Activated B cell treated with CpG ODN at 0.5 μM for 24 hours (primary cell): Measurements from ENCODE around the gene SERF2. TPM values are rescaled to one million over a fixed set of nuclear protein-coding genes. Genes with fewer than 3 reads are reported as not detected.

Experiments
- ATAC-seq: fragments of 200-7000 bp; cut with Tn5 transposase; one replicate; pipeline ENCODE4 v1.10.0; 2021; ENCODE audit warnings: low read depth, mild to moderate bottlenecking, moderate library complexity
- CTCF ChIA-PET: fragments of 350-600 bp; sonication (Branson Sonifier 250); formaldehyde crosslinking; loops from one replicate; lab custom pipeline; 2021; ENCODE audit warnings: antibody characterized with exemption; lab: Charles Lee
- POLR2A ChIA-PET: fragments of 350-600 bp; sonication (Branson Sonifier 250); formaldehyde crosslinking; loops from one replicate; lab custom pipeline; 2021; ENCODE audit warnings: antibody characterized with exemption; lab: Charles Lee
- DNase-seq: peaks from one replicate; pipeline ENCODE4 v3.0.0; 2022
- H3K27ac Mint-ChIP-seq: one replicate; pipeline ENCODE4 v1.8.0; 2020; ENCODE audit warnings: mixed read lengths
- H3K27me3 Mint-ChIP-seq: one replicate; pipeline ENCODE4 v1.8.0; 2021; ENCODE audit warnings: mixed read lengths
- H3K36me3 Mint-ChIP-seq: one replicate; pipeline ENCODE4 v1.8.0; 2021; ENCODE audit warnings: low read depth, mixed read lengths
- H3K4me1 Mint-ChIP-seq: one replicate; pipeline ENCODE4 v1.8.0; 2021; ENCODE audit warnings: mixed read lengths
- H3K4me3 Mint-ChIP-seq: one replicate; pipeline ENCODE4 v1.8.0; 2020; ENCODE audit warnings: mild to moderate bottlenecking, mixed read lengths
- H3K9me3 Mint-ChIP-seq: one replicate; pipeline ENCODE4 v1.8.0; 2020; ENCODE audit warnings: mixed read lengths
- CTCF ChIP-seq: fragments of 200-600 bp; IDR thresholded peaks from one replicate; pipeline ENCODE4 v1.8.0; 2022; ENCODE audit warnings: antibody characterized with exemption, mild to moderate bottlenecking
- intact Hi-C: fragments of 100-400 bp; cut with micrococcal nuclease; formaldehyde crosslinking; loops from one replicate; pipeline ENCODE4 v1.15.1; 2024
- total RNA-seq: library from RNA; stranded (reverse); gene quantifications from 2 replicates; pipeline ENCODE4 v1.2.3, GENCODE V29; 2022

SERF2 gene
- total RNA-seq, 1 donor from 2014 or later = 601 TPM

GRCh38 chr15:43772624-43773023 lies 19.5 kb upstream of the SERF2 start:
- ATAC-seq (no peak), DNase-seq (no peak)
- no peak for TF ChIP-seq CTCF
- ChIA-PET CTCF (no interaction called here), POLR2A (interaction anchor here (1.6 to 10.1 kb wide), 3 partner anchors 18 to 36 kb away, joined by 5 to 509 read pairs (median 14); partner anchors contain the start of genes HYPK, SERF2 and SERINC4)
- peaks cover 89% of the 10 kb centered on the region for H3K36me3 Mint-ChIP-seq
- intact Hi-C loops = no loop called here
- H3K27ac Mint-ChIP-seq = no peak overlapping the region
- H3K4me3 Mint-ChIP-seq = no peak overlapping the region
- peaks cover 42% of the 10 kb centered on the region for H3K4me1 Mint-ChIP-seq
- H3K9me3 Mint-ChIP-seq = no peaks in the 10 kb centered on the region
- H3K27me3 Mint-ChIP-seq = no peaks in the 10 kb centered on the region

- H3K36me3 Mint-ChIP-seq = peaks cover 76% of the 10 kb centered on the region
- TF ChIP-seq CTCF = no peak
- CTCF ChIA-PET = no interaction called here
- H3K27ac Mint-ChIP-seq = no peak overlapping the region
- H3K27me3 Mint-ChIP-seq = no peaks in the 10 kb centered on the region
- intact Hi-C loops = no loop called here
- DNase-seq (no peak), ATAC-seq (no peak)
- no peaks in the 10 kb centered on the region for H3K9me3 Mint-ChIP-seq
- no peak overlapping the region for H3K4me3 Mint-ChIP-seq
- peaks cover 52% of the 10 kb centered on the region for H3K4me1 Mint-ChIP-seq
- POLR2A ChIA-PET = interaction anchor here (0.6 to 10.1 kb wide), 3 partner anchors 8 to 35 kb away, joined by 3 to 509 read pairs (median 80); partner anchors contain the start of genes HYPK, SERF2 and SERINC4
Observed at GRCh38 chr15:43774062-43774461, 18.1 kb upstream of the SERF2 start.

DNA sequence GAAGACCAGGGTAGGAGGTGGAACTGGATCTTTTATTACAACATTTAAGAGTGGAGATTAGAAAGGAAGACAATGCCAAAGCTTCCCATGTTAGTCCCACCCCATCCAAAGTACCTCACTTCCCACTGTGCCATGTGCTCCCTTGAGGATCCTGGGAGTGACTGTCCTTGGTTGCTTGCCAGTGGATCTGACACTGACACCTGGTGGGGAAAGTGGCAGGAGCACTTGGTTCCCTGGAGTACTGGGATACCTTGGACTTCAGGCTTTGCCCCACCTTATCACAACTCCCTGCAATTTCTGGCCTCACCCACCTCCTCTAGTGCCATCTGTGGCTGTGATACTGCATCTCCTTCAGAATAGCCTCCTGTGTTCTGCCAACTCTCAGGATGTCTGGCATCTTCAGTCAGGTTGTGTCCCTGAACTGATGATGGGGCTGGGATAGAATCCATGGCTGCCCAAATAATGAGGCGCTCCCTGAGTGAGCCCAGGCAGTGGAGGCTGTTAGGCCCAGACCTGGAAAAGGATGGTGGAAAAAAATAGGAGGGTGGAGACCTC lies 16.6 kb upstream of the SERF2 start:
- Mint-ChIP-seq H3K9me3 (no peaks in the 10 kb centered on the region), H3K4me3 (peak overlapping the region; percentile 96), H3K27me3 (no peaks in the 10 kb centered on the region), H3K27ac (peak overlapping the region; percentile 96), H3K4me1 (peaks cover 46% of the 10 kb centered on the region), H3K36me3 (peaks cover 62% of the 10 kb centered on the region)
- TF ChIP-seq CTCF = no peak
- DNase-seq (no peak), ATAC-seq (no peak)
- CTCF ChIA-PET = interaction anchor here (2.4 kb wide), 1 partner anchor 52 kb away, joined by 8 read pairs; the partner anchor contains the start of gene WDR76
- intact Hi-C loops = no loop called here
- POLR2A ChIA-PET = interaction anchor here (0.6 to 10.1 kb wide), 13 partner anchors 10 to 936 kb away, joined by 3 to 509 read pairs (median 12); partner anchors contain the start of genes B2M, HYPK, MFAP1 and PATL2

DNA sequence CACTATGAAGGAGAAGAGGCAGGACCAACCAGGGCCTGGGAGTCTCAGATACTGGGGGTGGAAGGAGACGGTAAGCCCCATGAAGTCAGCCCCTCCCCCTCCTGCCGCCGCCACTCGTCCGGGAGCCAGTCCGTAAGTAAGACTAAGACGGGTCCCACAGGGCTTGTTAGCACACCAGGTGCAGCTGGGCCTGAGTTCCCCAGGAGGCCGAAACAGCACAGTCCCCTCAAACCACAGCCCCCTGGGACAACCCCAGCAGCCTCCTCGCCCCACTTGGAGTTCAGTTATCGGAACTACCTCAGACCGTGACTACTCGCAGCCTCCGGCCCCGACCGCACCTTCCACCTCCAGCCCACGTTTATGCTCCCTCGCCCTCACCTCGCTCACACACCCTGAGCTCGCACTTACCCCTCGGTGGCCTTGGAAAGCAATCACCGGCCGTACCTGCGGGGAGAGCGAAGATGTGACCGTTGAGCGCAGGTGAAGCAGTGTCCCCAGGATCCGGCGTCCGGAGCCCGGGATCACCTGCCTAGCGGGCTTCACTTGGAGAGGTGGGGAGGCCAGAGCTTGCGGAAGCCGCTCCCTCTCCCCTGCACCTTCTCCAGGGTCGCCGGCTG lies 15.9 kb upstream of the SERF2 start:
- H3K36me3 Mint-ChIP-seq = peaks cover 55% of the 10 kb centered on the region
- CTCF ChIA-PET = interaction anchor here (0.8 to 2.9 kb wide), 9 partner anchors 14 to 52 kb away, joined by 3 to 49 read pairs (median 6); partner anchors contain the start of genes MFAP1, PDIA3, SERF2 and WDR76
- no peak for TF ChIP-seq CTCF
- POLR2A ChIA-PET = interaction anchor here (0.5 to 10.1 kb wide), 20 partner anchors 11 to 1201 kb away, joined by 3 to 509 read pairs (median 6); partner anchors contain the start of genes B2M, HYPK, MAP1A and MFAP1
- H3K9me3 Mint-ChIP-seq = no peaks in the 10 kb centered on the region
- H3K27me3 Mint-ChIP-seq = no peaks in the 10 kb centered on the region
- H3K4me3 Mint-ChIP-seq = peak overlapping the region; percentile 96
- intact Hi-C loops = loop anchor here (1.0 to 2.0 kb wide), 5 partner anchors 24 to 951 kb away; partner anchors contain the start of genes HYPK, PDIA3 and SERINC4
- ATAC-seq = peak; percentile 71
- H3K4me1 Mint-ChIP-seq = peaks cover 46% of the 10 kb centered on the region
- peak; percentile 83 for DNase-seq
- H3K27ac Mint-ChIP-seq = peak overlapping the region; percentile 96
